Gastroesophageal sphincter (tissue), 4 donors: ENCODE measurements around the gene OPCML. TPM values are rescaled to one million over a fixed set of nuclear protein-coding genes. Genes with fewer than 3 reads are reported as not detected.
A peak's percentile ranks its signal among the peaks of the same experiment; 100 is the strongest.

ENCODE experiments used
- ATAC-seq: fragments of 150-250 bp; one replicate; pipeline ENCODE4 v1.9.1; 2016; ENCODE audit warnings: mild to moderate bottlenecking, moderate library complexity
- H3K27ac ChIP-seq, 4 donors: fragments of 200-600 bp; sonication (generic) in 3 of 4; 1 replicate in 3 of 4; 2 replicates in 1 of 4; pipeline ENCODE4 v1.5.1; 2016 to 2019
- H3K27me3 ChIP-seq: fragments of 200-600 bp; sonication (generic); one replicate; pipeline ENCODE4 v1.5.1; 2019
- H3K36me3 ChIP-seq, 2 donors: fragments of 200-600 bp; sonication (generic); one replicate each; pipeline ENCODE4 v1.5.1; 2019; ENCODE audit warnings: control low read depth in 1 of 2
- H3K4me1 ChIP-seq, 3 donors: fragments of 200-600 bp; sonication (generic); 1 replicate in 2 of 3; 2 replicates in 1 of 3; pipeline ENCODE4 v1.5.1; 2016 to 2019; ENCODE audit warnings: control low read depth in 2 of 3
- H3K4me3 ChIP-seq, 2 donors: fragments of 200-600 bp; sonication (generic); one replicate each; pipeline ENCODE4 v1.5.1; 2019; ENCODE audit warnings: mild to moderate bottlenecking in 1 of 2, moderate library complexity in 1 of 2
- H3K9me3 ChIP-seq, 3 donors: fragments of 200-600 bp; sonication (generic); one replicate each; pipeline ENCODE4 v1.5.1; 2017 to 2019; ENCODE audit warnings: control low read depth in 2 of 3
- CTCF ChIP-seq, 4 experiments: fragments of 200-600 bp in 2 of 4; fragments of 450-650 bp in 2 of 4; sonication (generic) in 1 of 4; IDR thresholded peaks; one replicate each; pipeline ENCODE4 v1.5.1; 2017 to 2019; ENCODE audit warnings: antibody characterized with exemption in 4 of 4, mild to moderate bottlenecking in 2 of 4, moderate library complexity in 2 of 4
- EP300 ChIP-seq: sonication (generic); formaldehyde crosslinking; IDR thresholded peaks from one replicate; pipeline ENCODE4 v1.6.1; 2017; ENCODE audit warnings: antibody characterized with exemption, mild to moderate bottlenecking
- POLR2A ChIP-seq, 2 donors: fragments of 450-650 bp; IDR thresholded peaks; one replicate each; pipeline ENCODE4 v1.6.1; 2017; ENCODE audit warnings: antibody characterized with exemption in 2 of 2, mild to moderate bottlenecking in 2 of 2, moderate library complexity in 1 of 2
- POLR2AphosphoS5 ChIP-seq: sonication (generic); formaldehyde crosslinking; IDR thresholded peaks from one replicate; pipeline ENCODE4 v1.6.1; 2017; ENCODE audit warnings: antibody characterized with exemption
- WGBS, 2 donors: methylation state at CpG; one replicate each; pipeline ENCODE4 v1.1.5; 2018; ENCODE audit warnings: low coverage in 1 of 2; 5-methylcytosine and 5-hydroxymethylcytosine counted together
- total RNA-seq, 4 donors: library from RNA; depleted of rRNA; stranded (reverse); fragments of >200 nt; gene quantifications; one replicate each; pipeline ENCODE4 v1.1.0, GENCODE V29; 2016

OPCML gene
- total RNA-seq, 4 donors from 2014 or later = 0.13 to 0.93 (median 0.33) TPM

GRCh38 chr11:133082841-133083488, 449.3 kb downstream of the OPCML start:
- ATAC-seq = peak; percentile 88
- peak overlapping the region in 1 of 2 donors; percentile 48 for H3K4me3 ChIP-seq
- H3K27ac ChIP-seq = no peak overlapping the region
- H3K4me1 ChIP-seq = peaks cover 0 to 15% (median 6%) of the 10 kb centered on the region in 3 donors
- H3K36me3 ChIP-seq = no peaks in the 10 kb centered on the region
- H3K9me3 ChIP-seq = no peaks in the 10 kb centered on the region
- H3K27me3 ChIP-seq = peaks cover 95% of the 10 kb centered on the region
- no CpG with 5 or more reads among the region's 71 CpGs for WGBS, 2 donors
- TF ChIP-seq CTCF (IDR thresholded peaks at IDR 0.05) = peak; percentile 45 to 96 (median 86)
- TF ChIP-seq POLR2AphosphoS5 = no peak

GRCh38 chr11:133082453-133082781, 449.9 kb downstream of the OPCML start:
- TF ChIP-seq POLR2AphosphoS5 (no peak), POLR2A (IDR thresholded peaks at IDR 0.05) (no peak), CTCF (IDR thresholded peaks at IDR 0.05) (no peak), EP300 (no peak)
- H3K27ac ChIP-seq = no peak overlapping the region
- H3K36me3 ChIP-seq = no peaks in the 10 kb centered on the region
- no peaks in the 10 kb centered on the region for H3K9me3 ChIP-seq
- no peak for ATAC-seq
- no CpG with 5 or more reads among the region's 23 CpGs for WGBS, 2 donors
- H3K4me1 ChIP-seq = peaks cover 0 to 15% (median 6%) of the 10 kb centered on the region in 3 donors
- peak overlapping the region in 1 of 2 donors; percentile 48 for H3K4me3 ChIP-seq
- H3K27me3 ChIP-seq = peaks cover 93% of the 10 kb centered on the region

GRCh38 chr11:133081730-133082452, 450.4 kb downstream of the OPCML start:
- ATAC-seq = no peak
- TF ChIP-seq POLR2A (IDR thresholded peaks at IDR 0.05) (no peak), CTCF (IDR thresholded peaks at IDR 0.05) (no peak)
- H3K4me3 ChIP-seq = no peak overlapping the region
- H3K4me1 ChIP-seq = peaks cover 0 to 15% (median 6%) of the 10 kb centered on the region in 3 donors
- no peaks in the 10 kb centered on the region for H3K36me3 ChIP-seq
- no peak overlapping the region for H3K27ac ChIP-seq
- peaks cover 93% of the 10 kb centered on the region for H3K27me3 ChIP-seq
- WGBS, 2 donors = 45% methylated on average over 13 of the region's 43 CpGs; no CpG with 5 or more reads in 1 of the 2 donors
- no peaks in the 10 kb centered on the region for H3K9me3 ChIP-seq

GRCh38 chr11:133081020-133081419, 451.3 kb downstream of the OPCML start:
- WGBS, 2 donors = 67 to 80% methylated on average over 6 to 9 of the region's 9 CpGs
- peaks cover 93% of the 10 kb centered on the region for H3K27me3 ChIP-seq
- H3K4me3 ChIP-seq = no peak overlapping the region
- H3K9me3 ChIP-seq = no peaks in the 10 kb centered on the region
- TF ChIP-seq CTCF (IDR thresholded peaks at IDR 0.05) (no peak), POLR2A (IDR thresholded peaks at IDR 0.05) (no peak), POLR2AphosphoS5 (no peak), EP300 (no peak)
- H3K36me3 ChIP-seq = no peaks in the 10 kb centered on the region
- peaks cover 0 to 15% (median 6%) of the 10 kb centered on the region in 3 donors for H3K4me1 ChIP-seq
- ATAC-seq = no peak
- no peak overlapping the region for H3K27ac ChIP-seq
